ENCODE data around the gene GABRB1. TPM values are rescaled to one million over a fixed set of nuclear protein-coding genes. Genes with fewer than 3 reads are reported as not detected.

The GABRB1 gene
- total and polyA plus RNA-seq, 2 donors (not counting 3 experiments of a cell fraction or from before 2014, with no cell fraction given) = not detected

GRCh38 chr4:47073647-47074046 is 42.3 kb downstream of the GABRB1 start:
- Histone ChIP-seq H4K20me1 (replicated peaks; ENCODE audit: control insufficient read depth, extremely low read depth, insufficient read depth, low read length) (no peaks in the 10 kb centered on the region), H3K9me3 (replicated peaks; ENCODE audit: control insufficient read depth, insufficient read depth, low read length) (no peaks in the 10 kb centered on the region), H3K9me1 (replicated peaks; ENCODE audit: control insufficient read depth, extremely low read depth, insufficient read depth, low read length) (no peaks in the 10 kb centered on the region), H3K27ac (ENCODE audit: insufficient read depth, low read depth, low read length) (no peak overlapping the region), H2AFZ (ENCODE audit: low read depth, low read length) (no peak overlapping the region), H3K27me3 (ENCODE audit: control insufficient read depth in 2 of 2, insufficient read depth in 2 of 2, low read length in 2 of 2) (no peaks in the 10 kb centered on the region), H3K79me2 (ENCODE audit: control insufficient read depth, insufficient read depth, low read length) (no peaks in the 10 kb centered on the region), H3K9ac (replicated peaks; ENCODE audit: extremely low read depth, insufficient read depth, low read length) (no peak overlapping the region), H3K4me2 (ENCODE audit: insufficient read depth, low read length) (no peak overlapping the region), H3K36me3 (ENCODE audit: control insufficient read depth in 2 of 2, extremely low read depth in 1 of 2, insufficient read depth in 2 of 2, low read length in 2 of 2) (no peaks in the 10 kb centered on the region), H3K4me1 (ENCODE audit: control insufficient read depth, extremely low read depth, insufficient read depth, low read length) (peaks cover 37% of the 10 kb centered on the region), H3K4me3 (replicated peaks in 1 of 3; ENCODE audit: insufficient read depth in 1 of 3, low read depth in 1 of 3, low read length in 3 of 3) (no peak overlapping the region)
- no peak for FAIRE-seq
- DNase-seq (ENCODE audit: low read depth, low spot score) = no peak
- ChIA-PET CTCF (interaction anchor here (1.0 to 1.1 kb wide), 2 partner anchors 10 to 41 kb away, joined by 3 read pairs; no protein-coding TSS in a partner anchor), POLR2A (no interaction called here)
- dilution Hi-C loops (cut with MboI; ENCODE audit: extremely low pct_ligation_motif_present, low sequenced_read_pairs) = no loop called here
- intact Hi-C loops (cut with micrococcal nuclease) = no loop called here
- TF ChIP-seq FOS (IDR thresholded peaks at IDR 0.05; ENCODE audit: borderline replicate concordance, insufficient read depth, low read length) = no peak
- no peak for TF ChIP-seq GATA2 (IDR thresholded peaks at IDR 0.05; ENCODE audit: insufficient read depth, insufficient read length, low read depth, low read length)
- TF ChIP-seq MYC (IDR thresholded peaks at IDR 0.05; ENCODE audit: low read depth, low read length) = no peak
- no peak for TF ChIP-seq JUN (IDR thresholded peaks at IDR 0.05; ENCODE audit: borderline replicate concordance, insufficient read depth, insufficient read length, low read depth)
- no TSS peak for BruUV-seq (replicated peaks)

GRCh38 chr4:47074816-47075215 is 43.4 kb downstream of the GABRB1 start:
- no peak overlapping the region for H2AFZ ChIP-seq (ENCODE audit: low read depth, low read length)
- TF ChIP-seq EZH2 (IDR thresholded peaks at IDR 0.05; ENCODE audit: borderline replicate concordance, low read depth, low read length, severe bottlenecking) (no peak), FOS (IDR thresholded peaks at IDR 0.05; ENCODE audit: borderline replicate concordance, insufficient read depth, low read length) (no peak), MAX (IDR thresholded peaks at IDR 0.05; ENCODE audit: insufficient read depth, insufficient read length) (no peak), JUN (IDR thresholded peaks at IDR 0.05; ENCODE audit: borderline replicate concordance, insufficient read depth, insufficient read length, low read depth) (no peak), GATA2 (IDR thresholded peaks at IDR 0.05; ENCODE audit: insufficient read depth, insufficient read length, low read depth, low read length) (no peak), POLR2AphosphoS5 (IDR thresholded peaks at IDR 0.05; ENCODE audit: insufficient read depth, low read depth, low read length) (no peak), POLR2A (IDR thresholded peaks at IDR 0.05; ENCODE audit: low read depth, low read length) (no peak), CTCF (IDR thresholded peaks at IDR 0.05; ENCODE audit: extremely low read depth in 1 of 2, insufficient read depth in 1 of 2, low read depth in 1 of 2, low read length in 2 of 2) (no peak), MYC (IDR thresholded peaks at IDR 0.05; ENCODE audit: low read depth, low read length) (no peak)
- H3K4me3 ChIP-seq (replicated peaks in 1 of 3; ENCODE audit: insufficient read depth in 1 of 3, low read depth in 1 of 3, low read length in 3 of 3) = no peak overlapping the region
- ChIA-PET CTCF (interaction anchor here (1.3 to 2.4 kb wide), 4 partner anchors 10 to 50 kb away, joined by 3 to 12 read pairs (median 8); no protein-coding TSS in a partner anchor), POLR2A (no interaction called here)
- no peak overlapping the region for H3K27ac ChIP-seq (ENCODE audit: insufficient read depth, low read depth, low read length)
- no peaks in the 10 kb centered on the region for H3K27me3 ChIP-seq (ENCODE audit: control insufficient read depth in 2 of 2, insufficient read depth in 2 of 2, low read length in 2 of 2)
- no peak for FAIRE-seq
- no peak for DNase-seq (ENCODE audit: low read depth, low spot score)
- intact Hi-C loops (cut with micrococcal nuclease) = no loop called here
- no TSS peak for BruUV-seq (replicated peaks)
- H3K36me3 ChIP-seq (ENCODE audit: control insufficient read depth in 2 of 2, extremely low read depth in 1 of 2, insufficient read depth in 2 of 2, low read length in 2 of 2) = no peaks in the 10 kb centered on the region
- H3K4me2 ChIP-seq (ENCODE audit: insufficient read depth, low read length) = peak overlapping the region; percentile 40
- no peaks in the 10 kb centered on the region for H4K20me1 ChIP-seq (replicated peaks; ENCODE audit: control insufficient read depth, extremely low read depth, insufficient read depth, low read length)
- H3K79me2 ChIP-seq (ENCODE audit: control insufficient read depth, insufficient read depth, low read length) = no peaks in the 10 kb centered on the region
- H3K4me1 ChIP-seq (ENCODE audit: control insufficient read depth, extremely low read depth, insufficient read depth, low read length) = peaks cover 37% of the 10 kb centered on the region
- H3K9me3 ChIP-seq (replicated peaks; ENCODE audit: control insufficient read depth, insufficient read depth, low read length) = no peaks in the 10 kb centered on the region
- no peaks in the 10 kb centered on the region for H3K9me1 ChIP-seq (replicated peaks; ENCODE audit: control insufficient read depth, extremely low read depth, insufficient read depth, low read length)
- dilution Hi-C loops (cut with MboI; ENCODE audit: extremely low pct_ligation_motif_present, low sequenced_read_pairs) = no loop called here
- no peak overlapping the region for H3K9ac ChIP-seq (replicated peaks; ENCODE audit: extremely low read depth, insufficient read depth, low read length)

Measured in endothelial cell of umbilical vein (primary cell).